ENCODE data around the gene CEP97.

DNA sequence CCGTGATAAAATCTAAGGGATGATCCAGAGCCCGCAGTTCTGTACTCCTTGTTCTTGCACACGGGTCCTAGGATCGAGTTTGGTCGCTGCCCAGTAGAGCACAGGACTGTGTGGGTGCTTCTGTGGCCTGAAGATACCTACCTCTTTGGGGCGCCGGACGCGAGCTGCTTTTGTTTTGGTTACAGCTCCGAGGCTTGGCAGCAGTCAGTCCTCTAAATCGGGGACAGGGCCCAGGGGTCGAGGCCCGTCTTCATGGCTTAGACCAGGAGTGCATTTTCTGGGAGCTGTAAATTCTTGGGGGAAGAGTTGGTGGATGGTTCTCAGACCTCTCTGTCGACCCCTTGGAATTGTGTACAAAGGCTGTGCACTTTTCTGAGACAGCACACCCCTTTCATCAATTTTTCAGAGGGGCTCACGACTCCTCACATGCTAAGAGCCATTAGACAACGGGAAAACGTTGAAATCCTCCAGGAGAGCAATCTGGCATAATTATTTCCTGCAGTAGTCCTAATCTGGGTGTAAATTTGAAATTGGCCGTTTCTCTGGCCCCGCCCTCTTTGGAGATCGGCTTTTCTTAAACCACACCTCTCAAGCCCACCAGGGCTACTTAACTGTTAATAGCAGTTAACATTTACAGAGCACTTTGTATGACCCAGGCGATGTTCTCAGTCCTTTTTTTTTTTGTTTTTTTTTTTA is 928 bp downstream of the CEP97 start:
- TF ChIP-seq POLR2A (IDR thresholded peaks at IDR 0.05; ENCODE audit: low read depth, low read length) (no peak), POLR2AphosphoS5 (IDR thresholded peaks at IDR 0.05; ENCODE audit: low read depth, low read length) (no peak)

Data from GM12892 (cell line).